ENCODE measurements around the gene HIRA. TPM values are rescaled to one million over a fixed set of nuclear protein-coding genes. Genes with fewer than 3 reads are reported as not detected.

Gene HIRA
- total and polyA plus RNA-seq, 9 of the 15 experiments (the other 6 are each of a cell fraction or from before 2014, with no cell fraction given), result 0.96 to 132 (median 58.4) TPM

GRCh38 chr22:19396934-19397733 lies 34.4 kb downstream of the HIRA start (continued):
- TF ChIP-seq NCOA4 (IDR thresholded peaks at IDR 0.05; ENCODE audit: partially characterized antibody), result no peak
- TF ChIP-seq LEF1 (IDR thresholded peaks at IDR 0.05), result peak; percentile 99
- TF ChIP-seq ZNF699 (CRISPR knock-in tag; IDR thresholded peaks at IDR 0.05; ENCODE audit: insufficient replicate concordance), result no peak
- no peak for TF ChIP-seq ZNF780A (CRISPR knock-in tag; IDR thresholded peaks at IDR 0.05)
- peak; percentile 63; the same call in 1 of the 2 replicates for TF ChIP-seq OTX1 (CRISPR knock-in tag; IDR thresholded peaks at IDR 0.05)
- no peak; the same call in 1 of the 2 replicates for TF ChIP-seq GTF2E2 (tag; IDR thresholded peaks at IDR 0.05)
- TF ChIP-seq POLR2G (IDR thresholded peaks at IDR 0.05; ENCODE audit: low read depth, low read length), result no peak
- TF ChIP-seq ETV6 (IDR thresholded peaks at IDR 0.05; ENCODE audit: borderline replicate concordance in 1 of 2, low read depth in 2 of 2, low read length in 1 of 2), result peak in 1 of 2 experiments; percentile 37; a peak in 1 of 4 replicates
- no peak for TF ChIP-seq ETV6 (CRISPR knock-in tag; IDR thresholded peaks at IDR 0.05; ENCODE audit: borderline replicate concordance)
- TF ChIP-seq NR4A1 (CRISPR knock-in tag; IDR thresholded peaks at IDR 0.05), result no peak
- peak; percentile 78 for TF ChIP-seq NR4A1 (tag; IDR thresholded peaks at IDR 0.05)
- 0 out of 2 replicates have a peak, but pooled peaks have one; percentile 50 for TF ChIP-seq ZNF764 (CRISPR knock-in tag; IDR thresholded peaks at IDR 0.05; ENCODE audit: low read depth)
- peak; percentile 73 for TF ChIP-seq MYC (IDR thresholded peaks at IDR 0.05; ENCODE audit: low read depth, low read length)
- no peak; the same call in 1 of the 2 replicates for TF ChIP-seq MYC (CRISPR knock-in tag; IDR thresholded peaks at IDR 0.05; ENCODE audit: borderline replicate concordance, low read depth)
- TF ChIP-seq ZNF444 (CRISPR knock-in tag; IDR thresholded peaks at IDR 0.05), result no peak
- peak; percentile 76 for TF ChIP-seq SAP30 (IDR thresholded peaks at IDR 0.05; ENCODE audit: borderline replicate concordance, insufficient read depth, low read depth, low read length, poor library complexity, severe bottlenecking)
- no peak for TF ChIP-seq ELF2 (CRISPR knock-in tag; IDR thresholded peaks at IDR 0.05)
- no peak for TF ChIP-seq TBP (optimal IDR thresholded peaks at IDR 0.05; ENCODE audit: low read depth, low read length)
- TF ChIP-seq MED1 (CRISPR knock-in tag; IDR thresholded peaks at IDR 0.05; ENCODE audit: borderline replicate concordance), result no peak
- peak; percentile 46; the same call in 1 of the 2 replicates for TF ChIP-seq PYGO2 (tag; IDR thresholded peaks at IDR 0.05)
- TF ChIP-seq TRIM24 (IDR thresholded peaks at IDR 0.05), result no peak
- no peak for TF ChIP-seq ZFP1 (CRISPR knock-in tag; IDR thresholded peaks at IDR 0.05)
- peak; percentile 95 for TF ChIP-seq JUN (IDR thresholded peaks at IDR 0.05; ENCODE audit: borderline replicate concordance, low read depth, low read length)
- TF ChIP-seq JUN (CRISPR knock-in tag; IDR thresholded peaks at IDR 0.05; ENCODE audit: borderline replicate concordance), result no peak
- TF ChIP-seq POU5F1 (IDR thresholded peaks at IDR 0.05; ENCODE audit: borderline replicate concordance, low read depth, low read length, partially characterized antibody), result no peak
- TF ChIP-seq, protein P1, sequence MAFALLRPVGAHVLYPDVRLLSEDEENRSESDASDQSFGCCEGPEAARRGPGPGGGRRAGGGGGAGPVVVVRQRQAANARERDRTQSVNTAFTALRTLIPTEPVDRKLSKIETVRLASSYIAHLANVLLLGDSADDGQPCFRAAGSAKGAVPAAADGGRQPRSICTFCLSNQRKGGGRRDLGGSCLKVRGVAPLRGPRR (CRISPR knock-in tag; IDR thresholded peaks at IDR 0.05), result no peak
- TF ChIP-seq ZNF445 (CRISPR knock-in tag; IDR thresholded peaks at IDR 0.05; ENCODE audit: low read depth), result peak; percentile 74; the same call in 1 of the 2 replicates
- TF ChIP-seq, protein P2, sequence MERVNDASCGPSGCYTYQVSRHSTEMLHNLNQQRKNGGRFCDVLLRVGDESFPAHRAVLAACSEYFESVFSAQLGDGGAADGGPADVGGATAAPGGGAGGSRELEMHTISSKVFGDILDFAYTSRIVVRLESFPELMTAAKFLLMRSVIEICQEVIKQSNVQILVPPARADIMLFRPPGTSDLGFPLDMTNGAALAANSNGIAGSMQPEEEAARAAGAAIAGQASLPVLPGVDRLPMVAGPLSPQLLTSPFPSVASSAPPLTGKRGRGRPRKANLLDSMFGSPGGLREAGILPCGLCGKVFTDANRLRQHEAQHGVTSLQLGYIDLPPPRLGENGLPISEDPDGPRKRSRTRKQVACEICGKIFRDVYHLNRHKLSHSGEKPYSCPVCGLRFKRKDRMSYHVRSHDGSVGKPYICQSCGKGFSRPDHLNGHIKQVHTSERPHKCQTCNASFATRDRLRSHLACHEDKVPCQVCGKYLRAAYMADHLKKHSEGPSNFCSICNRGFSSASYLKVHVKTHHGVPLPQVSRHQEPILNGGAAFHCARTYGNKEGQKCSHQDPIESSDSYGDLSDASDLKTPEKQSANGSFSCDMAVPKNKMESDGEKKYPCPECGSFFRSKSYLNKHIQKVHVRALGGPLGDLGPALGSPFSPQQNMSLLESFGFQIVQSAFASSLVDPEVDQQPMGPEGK (CRISPR knock-in tag; IDR thresholded peaks at IDR 0.05; ENCODE audit: borderline replicate concordance), result no peak
